ENCODE measurements around the gene POLR2L. TPM values are rescaled to one million over a fixed set of nuclear protein-coding genes. Genes with fewer than 3 reads are reported as not detected.

The POLR2L gene
- total and polyA plus RNA-seq, 7 donors: 34.9 to 198 (median 75.3) TPM

DNA sequence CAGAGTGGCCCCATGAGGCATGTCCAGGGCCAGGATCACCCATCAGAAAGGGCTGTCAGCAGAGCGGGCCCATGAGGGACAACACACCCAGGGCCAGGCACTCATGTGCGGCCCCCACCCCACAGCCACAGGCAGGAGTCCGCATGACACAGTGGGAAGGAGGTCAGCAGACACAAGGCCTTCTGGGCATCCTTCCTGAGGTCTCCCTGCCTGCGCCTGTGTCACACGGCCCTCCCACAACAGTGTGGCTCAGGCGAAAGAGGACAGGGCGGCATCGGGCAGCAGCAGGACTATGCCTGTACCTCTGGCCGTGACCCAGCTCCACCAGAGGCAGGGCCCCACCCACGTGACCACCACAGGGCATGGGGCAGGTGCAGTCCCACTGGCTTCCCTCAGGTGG is 41.2 kb upstream of the POLR2L start:
- Histone ChIP-seq H3K36me3 (peaks cover 0 to 46% (median 10%) of the 10 kb centered on the region in 4 donors), H3K9me3 (no peaks in the 10 kb centered on the region), H3K27me3 (no peaks in the 10 kb centered on the region), H3K4me3 (no peak overlapping the region), H3K27ac (no peak overlapping the region), H3K4me1 (no peaks in the 10 kb centered on the region)
- 86 to 92% methylated on average over 10 of the region's 10 CpGs for WGBS, 2 donors
- TF ChIP-seq, protein P1, sequence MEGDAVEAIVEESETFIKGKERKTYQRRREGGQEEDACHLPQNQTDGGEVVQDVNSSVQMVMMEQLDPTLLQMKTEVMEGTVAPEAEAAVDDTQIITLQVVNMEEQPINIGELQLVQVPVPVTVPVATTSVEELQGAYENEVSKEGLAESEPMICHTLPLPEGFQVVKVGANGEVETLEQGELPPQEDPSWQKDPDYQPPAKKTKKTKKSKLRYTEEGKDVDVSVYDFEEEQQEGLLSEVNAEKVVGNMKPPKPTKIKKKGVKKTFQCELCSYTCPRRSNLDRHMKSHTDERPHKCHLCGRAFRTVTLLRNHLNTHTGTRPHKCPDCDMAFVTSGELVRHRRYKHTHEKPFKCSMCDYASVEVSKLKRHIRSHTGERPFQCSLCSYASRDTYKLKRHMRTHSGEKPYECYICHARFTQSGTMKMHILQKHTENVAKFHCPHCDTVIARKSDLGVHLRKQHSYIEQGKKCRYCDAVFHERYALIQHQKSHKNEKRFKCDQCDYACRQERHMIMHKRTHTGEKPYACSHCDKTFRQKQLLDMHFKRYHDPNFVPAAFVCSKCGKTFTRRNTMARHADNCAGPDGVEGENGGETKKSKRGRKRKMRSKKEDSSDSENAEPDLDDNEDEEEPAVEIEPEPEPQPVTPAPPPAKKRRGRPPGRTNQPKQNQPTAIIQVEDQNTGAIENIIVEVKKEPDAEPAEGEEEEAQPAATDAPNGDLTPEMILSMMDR (IDR thresholded peaks at IDR 0.05): no peak
- TF ChIP-seq EP300 (IDR thresholded peaks at IDR 0.05): no peak
- no peak for TF ChIP-seq POLR2A (IDR thresholded peaks at IDR 0.05)
- TF ChIP-seq POLR2AphosphoS5 (IDR thresholded peaks at IDR 0.05): no peak
- no peak for DNase-seq
- intact Hi-C loops (cut with DNase I): no loop called here

DNA sequence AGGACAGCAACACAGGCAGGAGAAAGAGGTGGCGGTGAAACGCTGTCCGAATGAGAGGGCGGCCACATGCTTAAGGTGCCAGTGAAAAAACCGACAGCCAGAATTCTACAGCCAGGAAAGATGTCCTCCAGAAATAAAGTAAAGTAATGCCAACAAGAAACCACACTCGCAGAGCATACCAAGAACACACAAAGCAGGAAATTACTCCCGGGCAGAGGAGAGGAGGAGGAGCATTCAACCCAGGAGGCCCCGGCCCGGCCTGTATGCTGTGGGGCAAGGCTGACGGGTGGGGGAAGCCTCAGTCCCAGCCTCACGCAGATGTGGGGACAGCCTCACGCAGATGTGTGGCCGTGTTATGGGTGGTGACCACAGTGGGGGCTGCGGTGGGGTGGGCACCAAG is 40.3 kb upstream of the POLR2L start:
- H3K27ac ChIP-seq: no peak overlapping the region
- peaks cover 0 to 46% (median 10%) of the 10 kb centered on the region in 4 donors for H3K36me3 ChIP-seq
- H3K9me3 ChIP-seq: no peaks in the 10 kb centered on the region
- intact Hi-C loops (cut with DNase I): no loop called here
- no peaks in the 10 kb centered on the region for H3K27me3 ChIP-seq
- DNase-seq: no peak
- TF ChIP-seq, protein P1 (IDR thresholded peaks at IDR 0.05): no peak
- TF ChIP-seq POLR2AphosphoS5 (IDR thresholded peaks at IDR 0.05) (no peak), EP300 (IDR thresholded peaks at IDR 0.05) (no peak)
- no peak overlapping the region for H3K4me3 ChIP-seq
- WGBS, 2 donors: 88 to 92% methylated on average over 14 of the region's 14 CpGs
- H3K4me1 ChIP-seq: no peaks in the 10 kb centered on the region

DNA sequence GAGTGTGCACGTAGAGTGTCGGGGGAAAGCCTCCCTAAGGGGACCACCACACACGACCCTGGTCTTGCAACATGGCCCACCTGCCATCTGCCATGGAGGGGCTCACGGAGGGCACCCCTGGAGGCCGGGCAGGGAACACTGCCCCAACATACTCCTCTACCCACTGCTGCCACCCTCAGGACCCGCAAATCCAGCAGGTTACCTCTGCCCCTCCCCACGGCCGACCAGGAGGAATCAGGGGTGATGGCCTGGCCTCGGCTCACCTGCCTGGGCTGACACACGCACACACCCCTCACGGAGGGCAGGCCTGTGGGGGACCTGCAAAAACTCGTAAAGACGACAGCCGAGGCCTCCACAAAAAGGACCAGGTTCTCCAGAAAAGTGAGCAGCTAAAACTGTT is 38.1 kb upstream of the POLR2L start:
- no peak for DNase-seq
- intact Hi-C loops (cut with DNase I): no loop called here
- Histone ChIP-seq H3K4me3 (no peak overlapping the region), H3K36me3 (peaks cover 0 to 37% (median 10%) of the 10 kb centered on the region in 4 donors), H3K27me3 (no peaks in the 10 kb centered on the region), H3K4me1 (no peaks in the 10 kb centered on the region), H3K9me3 (no peaks in the 10 kb centered on the region), H3K27ac (no peak overlapping the region)
- TF ChIP-seq POLR2A (IDR thresholded peaks at IDR 0.05) (no peak), EP300 (IDR thresholded peaks at IDR 0.05) (no peak), POLR2AphosphoS5 (IDR thresholded peaks at IDR 0.05) (no peak)
- TF ChIP-seq, protein P1 (IDR thresholded peaks at IDR 0.05): no peak
- 89 to 90% methylated on average over 14 of the region's 14 CpGs for WGBS, 2 donors

DNA sequence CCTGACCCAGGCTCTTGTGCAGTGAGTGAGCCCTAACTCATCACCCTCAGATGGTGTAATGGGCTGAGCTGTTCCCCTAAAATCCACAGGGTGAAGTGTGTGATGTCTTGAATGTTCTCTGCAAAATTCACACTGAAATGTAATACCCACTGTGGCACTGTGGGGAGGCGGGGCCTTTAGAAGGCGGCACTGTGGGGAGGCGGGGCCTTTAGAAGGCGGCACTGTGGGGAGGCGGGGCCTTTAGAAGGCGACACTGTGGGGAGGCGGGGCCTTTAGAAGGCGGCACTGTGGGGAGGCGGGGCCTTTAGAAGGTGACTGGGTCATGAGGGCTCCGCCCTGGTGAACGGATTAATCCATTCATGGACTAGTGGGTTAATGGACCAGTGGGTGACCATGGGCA is 35.2 kb upstream of the POLR2L start:
- no peaks in the 10 kb centered on the region for H3K27me3 ChIP-seq
- no peak for DNase-seq
- TF ChIP-seq, protein P1 (IDR thresholded peaks at IDR 0.05): no peak
- TF ChIP-seq POLR2AphosphoS5 (IDR thresholded peaks at IDR 0.05) (no peak), POLR2A (IDR thresholded peaks at IDR 0.05) (no peak), EP300 (IDR thresholded peaks at IDR 0.05) (no peak)
- peaks cover 0 to 21% (median 4%) of the 10 kb centered on the region in 4 donors for H3K36me3 ChIP-seq
- H3K27ac ChIP-seq: no peak overlapping the region
- no peaks in the 10 kb centered on the region for H3K4me1 ChIP-seq
- 94 to 95% methylated on average over 11 of the region's 11 CpGs for WGBS, 2 donors
- H3K4me3 ChIP-seq: no peak overlapping the region
- no peaks in the 10 kb centered on the region for H3K9me3 ChIP-seq
- intact Hi-C loops (cut with DNase I): no loop called here

DNA sequence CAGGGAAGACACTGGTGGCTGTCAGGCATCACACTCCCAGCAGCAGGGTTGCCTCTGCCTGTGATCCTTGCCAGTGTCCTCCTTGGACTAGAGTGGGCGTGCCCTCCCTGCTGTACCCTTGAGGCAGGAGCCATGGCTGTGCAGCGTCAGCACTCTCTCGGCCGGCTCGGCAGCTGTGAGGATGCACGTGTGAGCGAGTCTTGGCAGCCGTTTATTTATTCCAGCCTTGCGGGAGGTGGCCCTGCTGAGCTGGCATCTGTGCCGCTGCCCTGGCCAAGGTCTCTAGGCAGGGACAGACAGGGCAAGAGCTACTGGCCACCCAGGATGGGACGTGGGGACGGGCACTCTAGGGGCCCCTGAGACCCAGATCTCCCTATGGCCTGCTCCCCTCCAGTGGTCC is 34.2 kb upstream of the POLR2L start:
- Histone ChIP-seq H3K27ac (no peak overlapping the region), H3K36me3 (peaks cover 0 to 13% (median 4%) of the 10 kb centered on the region in 4 donors), H3K9me3 (no peaks in the 10 kb centered on the region), H3K27me3 (no peaks in the 10 kb centered on the region), H3K4me3 (no peak overlapping the region), H3K4me1 (no peaks in the 10 kb centered on the region)
- 85 to 88% methylated on average over 12 of the region's 12 CpGs for WGBS, 2 donors
- no peak for DNase-seq
- TF ChIP-seq EP300 (IDR thresholded peaks at IDR 0.05): no peak
- no peak for TF ChIP-seq POLR2AphosphoS5 (IDR thresholded peaks at IDR 0.05)
- TF ChIP-seq, protein P1 (IDR thresholded peaks at IDR 0.05): no peak
- no peak for TF ChIP-seq POLR2A (IDR thresholded peaks at IDR 0.05)
- intact Hi-C loops (cut with DNase I): no loop called here
